ENCODE data around the gene LAS1L. TPM values are rescaled to one million over a fixed set of nuclear protein-coding genes. Genes with fewer than 3 reads are reported as not detected.
"Not testable (repeated sequence)": the region's sequence is repeated elsewhere in the genome, so short reads cannot be mapped to it uniquely, and the experiment has no call there.

Gene LAS1L
- total and polyA plus RNA-seq, 2 experiments from 2014 or later = 14.1 to 26.0 TPM

GRCh38 chrX:65522739-65523372 is 11.7 kb downstream of the LAS1L start:
- H3K9me2 ChIP-seq (replicated peaks; ENCODE audit: insufficient read depth) = no peaks in the 10 kb centered on the region
- H4K20me1 ChIP-seq (ENCODE audit: insufficient read depth, poor library complexity, severe bottlenecking) = no peaks in the 10 kb centered on the region
- TF ChIP-seq EZH2 (IDR thresholded peaks at IDR 0.05; ENCODE audit: borderline replicate concordance) (no peak), EZH2phosphoT487 (IDR thresholded peaks at IDR 0.05; ENCODE audit: low read depth, severe bottlenecking, unreplicated experiment) (no peak), CTCF (IDR thresholded peaks at IDR 0.05; ENCODE audit: poor library complexity) (no peak)
- H3K79me2 ChIP-seq = no peaks in the 10 kb centered on the region
- no peaks in the 10 kb centered on the region for H3K27me3 ChIP-seq
- no peak for DNase-seq (ENCODE audit: low spot score)
- H3K27ac ChIP-seq = no peak overlapping the region
- 85% methylated on average over 3 of the region's 3 CpGs for WGBS (ENCODE audit: low lambda C conversion rate, missing lambda C conversion rate)
- H3K9me3 ChIP-seq (ENCODE audit: low read depth) = no peaks in the 10 kb centered on the region
- H3K4me1 ChIP-seq (ENCODE audit: insufficient read depth) = no peaks in the 10 kb centered on the region
- H3K4me3 ChIP-seq = no peak overlapping the region
- H3K4me2 ChIP-seq = no peak overlapping the region
- H3K36me3 ChIP-seq (replicated peaks; ENCODE audit: insufficient read depth, low read depth) = no peaks in the 10 kb centered on the region
- no peak overlapping the region for H2AFZ ChIP-seq

GRCh38 chrX:65519530-65519929 is 15.1 kb downstream of the LAS1L start:
- not testable (repeated sequence) for H3K27me3 ChIP-seq; H2AFZ ChIP-seq; H3K4me1 ChIP-seq (ENCODE audit: insufficient read depth); H4K20me1 ChIP-seq (ENCODE audit: insufficient read depth, poor library complexity, severe bottlenecking); H3K36me3 ChIP-seq (replicated peaks; ENCODE audit: insufficient read depth, low read depth); H3K4me2 ChIP-seq; H3K79me2 ChIP-seq; H3K27ac ChIP-seq; H3K4me3 ChIP-seq; DNase-seq (ENCODE audit: low spot score); H3K9me2 ChIP-seq (replicated peaks; ENCODE audit: insufficient read depth); H3K9me3 ChIP-seq (ENCODE audit: low read depth)
- 75% methylated on average over 3 of the region's 6 CpGs for WGBS (ENCODE audit: low lambda C conversion rate, missing lambda C conversion rate)

GRCh38 chrX:65518980-65519379 is 15.6 kb downstream of the LAS1L start:
- not testable (repeated sequence) for H2AFZ ChIP-seq; H3K9me3 ChIP-seq (ENCODE audit: low read depth); H3K36me3 ChIP-seq (replicated peaks; ENCODE audit: insufficient read depth, low read depth); H3K4me1 ChIP-seq (ENCODE audit: insufficient read depth); H3K9me2 ChIP-seq (replicated peaks; ENCODE audit: insufficient read depth); H4K20me1 ChIP-seq (ENCODE audit: insufficient read depth, poor library complexity, severe bottlenecking); H3K27ac ChIP-seq; H3K4me3 ChIP-seq; H3K27me3 ChIP-seq; H3K79me2 ChIP-seq; H3K4me2 ChIP-seq; DNase-seq (ENCODE audit: low spot score)
- 90% methylated on average over 7 of the region's 9 CpGs for WGBS (ENCODE audit: low lambda C conversion rate, missing lambda C conversion rate)

- H3K36me3 ChIP-seq (replicated peaks; ENCODE audit: insufficient read depth, low read depth) = no peaks in the 10 kb centered on the region
- no peaks in the 10 kb centered on the region for H3K4me1 ChIP-seq (ENCODE audit: insufficient read depth)
- H3K4me2 ChIP-seq = no peak overlapping the region
- H3K79me2 ChIP-seq = no peaks in the 10 kb centered on the region
- no peaks in the 10 kb centered on the region for H4K20me1 ChIP-seq (ENCODE audit: insufficient read depth, poor library complexity, severe bottlenecking)
- no peak overlapping the region for H3K27ac ChIP-seq
- H3K27me3 ChIP-seq = no peaks in the 10 kb centered on the region
- no peak overlapping the region for H3K4me3 ChIP-seq
- H2AFZ ChIP-seq = no peak overlapping the region
- H3K9me3 ChIP-seq (ENCODE audit: low read depth) = no peaks in the 10 kb centered on the region
- 84% methylated on average over 3 of the region's 3 CpGs for WGBS (ENCODE audit: low lambda C conversion rate, missing lambda C conversion rate)
- H3K9me2 ChIP-seq (replicated peaks; ENCODE audit: insufficient read depth) = no peaks in the 10 kb centered on the region
- no peak for TF ChIP-seq EZH2phosphoT487 (IDR thresholded peaks at IDR 0.05; ENCODE audit: low read depth, severe bottlenecking, unreplicated experiment)
- TF ChIP-seq EZH2 (IDR thresholded peaks at IDR 0.05; ENCODE audit: borderline replicate concordance) = no peak
- TF ChIP-seq CTCF (IDR thresholded peaks at IDR 0.05; ENCODE audit: poor library complexity) = no peak
- no peak for DNase-seq (ENCODE audit: low spot score)
Measured at GRCh38 chrX:65517923-65518322, 16.7 kb downstream of the LAS1L start.
